HEK293T (cell line): Measurements from ENCODE around the gene FGFRL1.
A peak's percentile ranks its signal among the peaks of the same experiment; 100 is the strongest.

Source experiments
- CTCF ChIA-PET: fragments of 350-600 bp; formaldehyde crosslinking; extraction: SDS; loops from one replicate; lab custom pipeline; 2021; ENCODE audit warnings: antibody characterized with exemption, inconsistent platforms; lab: Yijun Ruan, JAX
- POLR2A ChIA-PET: fragments of 350-600 bp; formaldehyde crosslinking; extraction: SDS; loops from one replicate; lab custom pipeline; 2020; ENCODE audit warnings: antibody characterized with exemption, inconsistent platforms; lab: Yijun Ruan, JAX
- DNase-seq: peaks from one replicate; pipeline ENCODE4 v3.0.0; 2012; ENCODE audit warnings: mixed read lengths; ENCODE audit errors: extremely low spot score
- ARNT ChIP-seq: fragments of 450-650 bp; IDR thresholded peaks from 2 replicates; pipeline ENCODE4 v1.6.1; 2017; ENCODE audit warnings: mild to moderate bottlenecking
- BHLHE40 ChIP-seq: fragments of 450-650 bp; IDR thresholded peaks from 2 replicates; pipeline ENCODE4 v1.6.1; 2016; ENCODE audit warnings: mild to moderate bottlenecking, moderate library complexity, borderline replicate concordance
- CTBP1 ChIP-seq: fragments of 450-650 bp; IDR thresholded peaks from 2 replicates; pipeline ENCODE4 v1.6.1; 2016; ENCODE audit warnings: borderline replicate concordance
- ELF4 ChIP-seq: fragments of 450-650 bp; IDR thresholded peaks from 2 replicates; pipeline ENCODE4 v1.6.1; 2017; ENCODE audit warnings: antibody characterized with exemption
- FOXA1 ChIP-seq: fragments of 450-650 bp; IDR thresholded peaks from 2 replicates; pipeline ENCODE4 v1.6.1; 2016; ENCODE audit warnings: mild to moderate bottlenecking
- FOXK2 ChIP-seq: fragments of 450-650 bp; IDR thresholded peaks from 2 replicates; pipeline ENCODE4 v1.6.1; 2016; ENCODE audit warnings: mild to moderate bottlenecking
- FOXM1 ChIP-seq: fragments of 450-650 bp; IDR thresholded peaks from 2 replicates; pipeline ENCODE4 v1.6.1; 2017; ENCODE audit warnings: mild to moderate bottlenecking, borderline replicate concordance
- HDGF ChIP-seq: fragments of 450-650 bp; IDR thresholded peaks from 2 replicates; pipeline ENCODE4 v1.6.1; 2017; ENCODE audit warnings: antibody characterized with exemption, borderline replicate concordance
- L3MBTL2 ChIP-seq: fragments of 450-650 bp; conservative IDR thresholded peaks from 2 replicates; pipeline ENCODE4 v1.6.1; 2016; ENCODE audit warnings: mild to moderate bottlenecking
- LEF1 ChIP-seq: fragments of 450-650 bp; IDR thresholded peaks from 2 replicates; pipeline ENCODE4 v1.6.1; 2017; ENCODE audit warnings: mild to moderate bottlenecking, borderline replicate concordance
- NFRKB ChIP-seq: fragments of 450-650 bp; IDR thresholded peaks from 2 replicates; pipeline ENCODE4 v1.6.1; 2016; ENCODE audit warnings: mild to moderate bottlenecking, moderate library complexity
- SP1 ChIP-seq: fragments of 450-650 bp; IDR thresholded peaks from 2 replicates; pipeline ENCODE4 v1.6.1; 2017
- SUZ12 ChIP-seq: fragments of 450-650 bp; IDR thresholded peaks from 2 replicates; pipeline ENCODE4 v1.6.1; 2016; ENCODE audit warnings: mild to moderate bottlenecking
- TARDBP ChIP-seq: fragments of 450-650 bp; IDR thresholded peaks from 2 replicates; pipeline ENCODE4 v1.6.1; 2016
- ZNF384 ChIP-seq: fragments of 450-650 bp; IDR thresholded peaks from 2 replicates; pipeline ENCODE4 v1.6.1; 2016
- TF ChIP-seq, protein P1 (sequence below): fragments of 450-650 bp; IDR thresholded peaks from 2 replicates; pipeline ENCODE4 v1.6.1; 2016

FGFRL1 gene

DNA sequence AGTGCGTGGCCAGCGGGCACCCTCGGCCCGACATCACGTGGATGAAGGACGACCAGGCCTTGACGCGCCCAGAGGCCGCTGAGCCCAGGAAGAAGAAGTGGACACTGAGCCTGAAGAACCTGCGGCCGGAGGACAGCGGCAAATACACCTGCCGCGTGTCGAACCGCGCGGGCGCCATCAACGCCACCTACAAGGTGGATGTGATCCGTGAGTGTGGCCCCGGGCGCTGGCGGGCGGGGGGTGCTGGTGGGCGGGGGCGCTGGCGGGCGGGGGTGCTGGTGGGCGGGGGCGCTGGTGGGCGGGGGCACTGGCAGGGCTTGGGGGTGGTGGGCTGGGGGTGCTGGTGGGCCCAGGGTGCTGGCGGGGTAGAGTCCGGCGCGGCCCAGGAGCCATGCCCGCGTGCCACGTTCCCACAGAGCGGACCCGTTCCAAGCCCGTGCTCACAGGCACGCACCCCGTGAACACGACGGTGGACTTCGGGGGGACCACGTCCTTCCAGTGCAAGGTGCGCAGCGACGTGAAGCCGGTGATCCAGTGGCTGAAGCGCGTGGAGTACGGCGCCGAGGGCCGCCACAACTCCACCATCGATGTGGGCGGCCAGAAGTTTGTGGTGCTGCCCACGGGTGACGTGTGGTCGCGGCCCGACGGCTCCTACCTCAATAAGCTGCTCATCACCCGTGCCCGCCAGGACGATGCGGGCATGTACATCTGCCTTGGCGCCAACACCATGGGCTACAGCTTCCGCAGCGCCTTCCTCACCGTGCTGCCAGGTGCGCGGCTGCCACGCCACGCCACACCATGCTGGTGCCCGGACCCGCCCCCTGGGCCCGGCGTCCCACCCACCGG, 12.7 kb downstream of the FGFRL1 start:
- ChIA-PET CTCF (no interaction called here), POLR2A (no interaction called here)
- DNase-seq = no peak
- TF ChIP-seq SP1 (no peak), ZNF384 (no peak), FOXA1 (no peak), FOXK2 (no peak), TARDBP (no peak), ELF4 (no peak), FOXM1 (no peak), NFRKB (no peak), SUZ12 (no peak), L3MBTL2 (no peak), CTBP1 (no peak), HDGF (no peak), BHLHE40 (no peak)
- TF ChIP-seq, protein P1, sequence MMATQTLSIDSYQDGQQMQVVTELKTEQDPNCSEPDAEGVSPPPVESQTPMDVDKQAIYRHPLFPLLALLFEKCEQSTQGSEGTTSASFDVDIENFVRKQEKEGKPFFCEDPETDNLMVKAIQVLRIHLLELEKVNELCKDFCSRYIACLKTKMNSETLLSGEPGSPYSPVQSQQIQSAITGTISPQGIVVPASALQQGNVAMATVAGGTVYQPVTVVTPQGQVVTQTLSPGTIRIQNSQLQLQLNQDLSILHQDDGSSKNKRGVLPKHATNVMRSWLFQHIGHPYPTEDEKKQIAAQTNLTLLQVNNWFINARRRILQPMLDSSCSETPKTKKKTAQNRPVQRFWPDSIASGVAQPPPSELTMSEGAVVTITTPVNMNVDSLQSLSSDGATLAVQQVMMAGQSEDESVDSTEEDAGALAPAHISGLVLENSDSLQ = no peak

GRCh38 chr4:1024882-1025545, 13.6 kb downstream of the FGFRL1 start:
- POLR2A ChIA-PET = no interaction called here
- TF ChIP-seq ELF4 = no peak
- TF ChIP-seq FOXM1 = no peak
- TF ChIP-seq BHLHE40 = no peak
- TF ChIP-seq NFRKB = no peak
- TF ChIP-seq ZNF384 = no peak
- no peak for TF ChIP-seq CTBP1
- no peak for TF ChIP-seq LEF1
- no peak for TF ChIP-seq HDGF
- TF ChIP-seq, protein P1 = no peak
- no peak for TF ChIP-seq SP1
- TF ChIP-seq L3MBTL2 = no peak
- DNase-seq = no peak
- CTCF ChIA-PET = no interaction called here

- POLR2A ChIA-PET = no interaction called here
- peak; percentile 58 for DNase-seq
- no peak for TF ChIP-seq ELF4
- TF ChIP-seq LEF1 = no peak
- no peak for TF ChIP-seq FOXK2
- no peak for TF ChIP-seq FOXA1
- TF ChIP-seq L3MBTL2 = no peak
- TF ChIP-seq, protein P1 = no peak
- TF ChIP-seq CTBP1 = no peak
- TF ChIP-seq FOXM1 = no peak
- no peak for TF ChIP-seq TARDBP
- CTCF ChIA-PET = no interaction called here
Measured at GRCh38 chr4:1026115-1026514, 14.7 kb downstream of the FGFRL1 start.

DNA sequence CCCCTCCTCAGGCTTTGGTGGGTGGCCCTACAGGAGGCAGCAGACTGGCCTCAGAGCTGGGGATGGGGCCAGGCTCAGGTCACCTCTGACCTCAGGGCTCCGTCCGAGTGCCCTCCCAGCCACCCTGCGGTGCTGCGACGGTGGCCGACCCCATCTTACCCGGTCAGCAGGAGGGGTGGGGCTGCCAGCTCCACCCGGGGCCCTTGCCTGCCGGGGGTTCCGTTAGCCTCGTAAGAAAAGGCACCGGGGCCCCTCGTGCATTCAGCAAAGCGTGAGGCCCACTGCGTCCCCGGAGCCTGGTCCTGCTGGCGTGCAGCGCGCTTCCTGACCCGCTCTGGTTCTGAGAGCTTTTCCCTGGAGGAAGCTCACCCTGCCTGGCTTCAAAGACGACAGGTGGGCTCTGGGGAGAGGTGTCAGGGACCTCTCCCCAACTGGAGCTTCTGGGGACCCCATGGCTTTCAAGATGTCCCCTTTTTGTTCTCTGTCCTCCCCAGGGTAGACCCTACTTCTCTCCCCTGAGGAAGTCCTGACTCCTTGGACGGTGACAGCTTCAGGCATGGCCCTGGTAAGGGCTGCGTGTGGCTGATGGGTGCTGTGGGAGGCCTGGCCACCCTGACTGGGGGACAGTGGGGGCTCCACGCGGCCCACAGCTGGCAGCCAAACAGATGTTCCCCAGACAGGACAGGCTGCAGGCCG, 15.9 kb downstream of the FGFRL1 start:
- ChIA-PET CTCF (no interaction called here), POLR2A (no interaction called here)
- DNase-seq = no peak
- TF ChIP-seq ZNF384 (no peak), TARDBP (no peak), SP1 (no peak), NFRKB (no peak), L3MBTL2 (no peak), LEF1 (no peak), ARNT (no peak), BHLHE40 (no peak), ELF4 (no peak), SUZ12 (no peak), FOXK2 (no peak), FOXA1 (no peak), CTBP1 (no peak), HDGF (no peak), FOXM1 (no peak)
- TF ChIP-seq, protein P1 = no peak

DNA sequence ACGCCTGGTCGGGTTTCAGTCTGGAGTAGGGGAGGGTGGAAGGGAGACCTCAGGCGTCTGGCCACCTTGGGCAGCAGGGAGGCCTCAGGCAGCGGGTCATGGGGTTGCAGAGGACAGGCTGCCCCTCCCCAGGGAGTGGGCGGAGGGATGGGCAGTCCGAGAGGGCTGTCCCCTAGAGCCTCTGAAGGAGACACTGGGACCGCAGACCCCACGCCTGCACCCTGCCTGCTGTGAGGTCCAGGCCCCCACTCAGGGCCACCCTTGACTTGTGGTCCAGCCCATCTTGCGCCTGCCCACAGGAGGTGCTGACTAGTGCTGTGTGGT, 16.5 kb downstream of the FGFRL1 start:
- DNase-seq = no peak
- CTCF ChIA-PET = no interaction called here
- TF ChIP-seq L3MBTL2 = no peak
- TF ChIP-seq FOXA1 = no peak
- no peak for TF ChIP-seq TARDBP
- TF ChIP-seq FOXK2 = no peak
- TF ChIP-seq CTBP1 = no peak
- POLR2A ChIA-PET = no interaction called here
